Muscle of arm (tissue), 12 donors: ENCODE measurements around the gene CREB3L2. TPM values are rescaled to one million over a fixed set of nuclear protein-coding genes. Genes with fewer than 3 reads are reported as not detected.

ENCODE experiments used
- DNase-seq: peaks from one replicate; pipeline ENCODE4 v3.0.0-alpha.2; 2013
- polyA plus RNA-seq, 12 donors: library from polyadenylated mRNA; unstranded; fragments of 120-200 nt; gene quantifications; one replicate each; pipeline ENCODE4 v1.2.1, GENCODE V29; 2013; ENCODE audit not compliant: insufficient read length in 12 of 12

The CREB3L2 gene
- polyA plus RNA-seq, 12 donors, result 29.7 to 45.7 (median 35.6) TPM; not detected in 1

- no peak for DNase-seq
Observed at GRCh38 chr7:137877027-137877675, 124.7 kb downstream of the CREB3L2 start.

GRCh38 chr7:137875746-137876145, 126.1 kb downstream of the CREB3L2 start:
- no peak for DNase-seq

- DNase-seq, result peak; percentile 66
Observed at GRCh38 chr7:137873979-137874777, 127.7 kb downstream of the CREB3L2 start.

GRCh38 chr7:137873524-137873923, 128.4 kb downstream of the CREB3L2 start:
- DNase-seq, result no peak

- DNase-seq, result no peak
Observed at GRCh38 chr7:137871170-137871915, 130.5 kb downstream of the CREB3L2 start.

GRCh38 chr7:137870684-137871083, 131.2 kb downstream of the CREB3L2 start:
- DNase-seq, result no peak

- no peak for DNase-seq
Observed at GRCh38 chr7:137870078-137870477, 131.8 kb downstream of the CREB3L2 start.

- DNase-seq, result no peak
Observed at GRCh38 chr7:137869260-137869659, 132.6 kb downstream of the CREB3L2 start.

GRCh38 chr7:137867289-137867688, 134.6 kb downstream of the CREB3L2 start:
- DNase-seq, result no peak

GRCh38 chr7:137865764-137866163, 136.1 kb downstream of the CREB3L2 start:
- no peak for DNase-seq

GRCh38 chr7:137862964-137863363, 138.9 kb downstream of the CREB3L2 start:
- DNase-seq, result no peak

- DNase-seq, result no peak
Observed at GRCh38 chr7:137862358-137862757, 139.5 kb downstream of the CREB3L2 start.

- no peak for DNase-seq
Observed at GRCh38 chr7:137860542-137860941, 141.3 kb downstream of the CREB3L2 start.

- DNase-seq, result no peak
Observed at GRCh38 chr7:137853053-137853452, 148.8 kb downstream of the CREB3L2 start.

GRCh38 chr7:137852108-137852507, 149.8 kb downstream of the CREB3L2 start:
- DNase-seq, result no peak

GRCh38 chr7:137850972-137851945, 150.6 kb downstream of the CREB3L2 start:
- DNase-seq, result no peak

GRCh38 chr7:137850571-137850970, 151.3 kb downstream of the CREB3L2 start:
- DNase-seq, result no peak

GRCh38 chr7:137848095-137848494, 153.8 kb downstream of the CREB3L2 start:
- no peak for DNase-seq

GRCh38 chr7:137847568-137848050, 154.3 kb downstream of the CREB3L2 start:
- DNase-seq, result no peak

GRCh38 chr7:137846827-137847567, 154.9 kb downstream of the CREB3L2 start, which contains the start of gene DGKI:
TSS of gene DGKI (minus strand) at chr7:137846974.
- no peak for DNase-seq

GRCh38 chr7:137846549-137846826, 155.4 kb downstream of the CREB3L2 start:
- DNase-seq, result no peak
